ENCODE data around the gene ADD1. TPM values are rescaled to one million over a fixed set of nuclear protein-coding genes. Genes with fewer than 3 reads are reported as not detected.
"Not testable (repeated sequence)": the region's sequence is repeated elsewhere in the genome, so short reads cannot be mapped to it uniquely, and the experiment has no call there.

ADD1 gene
- polyA plus RNA-seq, 1 donor (not counting 4 experiments of a cell fraction or from before 2014, with no cell fraction given), result 109 TPM

DNA sequence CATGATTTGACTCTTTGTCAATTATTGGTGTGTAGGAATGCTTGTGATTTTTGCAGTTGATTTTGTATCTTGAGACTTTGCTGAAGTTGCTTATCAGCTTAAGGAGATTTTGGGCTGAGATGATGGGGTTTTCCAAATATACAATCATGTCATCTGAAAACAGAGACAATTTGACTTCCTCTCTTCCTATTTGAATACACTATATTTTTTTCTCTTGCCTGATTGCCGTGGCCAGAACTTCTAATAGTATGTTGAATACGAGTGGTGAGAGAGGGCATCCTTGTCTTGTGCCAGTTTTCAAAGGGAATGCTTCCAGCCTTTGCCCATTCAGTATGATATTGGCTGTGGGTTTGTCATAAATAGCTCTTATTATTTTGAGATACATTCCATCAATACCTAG, 74.7 kb downstream of the ADD1 start:
- H3K27me3 ChIP-seq (ENCODE audit: control insufficient read depth, extremely low read depth, insufficient read depth, low read length); DNase-seq (ENCODE audit: low read depth, low spot score); H3K9me3 ChIP-seq (ENCODE audit: control insufficient read depth, low read depth, low read length); H3K9ac ChIP-seq (ENCODE audit: control insufficient read depth, extremely low read depth, insufficient read depth, low read length); dilution Hi-C loops (cut with MboI; ENCODE audit: extremely low pct_ligation_motif_present, low sequenced_read_pairs); H3K9me1 ChIP-seq (ENCODE audit: control insufficient read depth, extremely low read depth, insufficient read depth, low read length); H3K79me2 ChIP-seq (ENCODE audit: control insufficient read depth, insufficient read depth, low read length); H3K4me2 ChIP-seq (ENCODE audit: control insufficient read depth, extremely low read depth, insufficient read depth, low read depth, low read length); H3K4me3 ChIP-seq (ENCODE audit: control insufficient read depth in 2 of 3, extremely low read depth in 1 of 3, insufficient read depth in 2 of 3, low read depth in 1 of 3, low read length in 3 of 3); H4K20me1 ChIP-seq (ENCODE audit: control insufficient read depth, extremely low read depth, insufficient read depth, low read length); H3K27ac ChIP-seq (ENCODE audit: control insufficient read depth, insufficient read depth, low read length); FAIRE-seq; H3K4me1 ChIP-seq (ENCODE audit: control insufficient read depth, extremely low read depth, insufficient read depth, low read length); H2AFZ ChIP-seq (ENCODE audit: control insufficient read depth, low read length): not testable (repeated sequence)
- H3K36me3 ChIP-seq (ENCODE audit: control insufficient read depth in 2 of 2, extremely low read depth in 1 of 2, insufficient read depth in 2 of 2, low read length in 2 of 2), result peaks cover 11 to 14% of the 10 kb centered on the region in 2 experiments

DNA sequence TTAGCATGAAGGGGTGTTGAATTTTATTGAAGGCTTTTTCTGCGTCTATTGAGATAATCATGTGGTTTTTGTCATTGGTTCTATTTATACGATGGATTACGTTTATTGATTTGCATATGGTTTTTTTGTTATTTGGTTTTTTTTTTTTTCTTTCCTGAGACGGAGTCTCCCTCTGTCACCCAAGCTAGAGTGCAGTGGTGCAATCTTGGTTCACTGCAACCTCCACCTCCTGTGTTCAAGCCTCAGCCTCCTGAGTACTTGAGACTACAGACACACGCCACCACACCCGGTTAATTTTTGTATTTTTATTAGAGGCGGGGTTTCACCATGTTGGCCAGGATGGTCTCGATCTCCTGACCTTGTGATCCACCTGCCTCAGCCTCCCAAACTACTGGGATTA, 75.1 kb downstream of the ADD1 start:
- FAIRE-seq; H3K79me2 ChIP-seq (ENCODE audit: control insufficient read depth, insufficient read depth, low read length); H3K9ac ChIP-seq (ENCODE audit: control insufficient read depth, extremely low read depth, insufficient read depth, low read length); dilution Hi-C loops (cut with MboI; ENCODE audit: extremely low pct_ligation_motif_present, low sequenced_read_pairs); H3K9me1 ChIP-seq (ENCODE audit: control insufficient read depth, extremely low read depth, insufficient read depth, low read length); H3K4me2 ChIP-seq (ENCODE audit: control insufficient read depth, extremely low read depth, insufficient read depth, low read depth, low read length); H2AFZ ChIP-seq (ENCODE audit: control insufficient read depth, low read length); DNase-seq (ENCODE audit: low read depth, low spot score); H3K4me1 ChIP-seq (ENCODE audit: control insufficient read depth, extremely low read depth, insufficient read depth, low read length); H3K27ac ChIP-seq (ENCODE audit: control insufficient read depth, insufficient read depth, low read length); H3K27me3 ChIP-seq (ENCODE audit: control insufficient read depth, extremely low read depth, insufficient read depth, low read length); H4K20me1 ChIP-seq (ENCODE audit: control insufficient read depth, extremely low read depth, insufficient read depth, low read length); H3K4me3 ChIP-seq (ENCODE audit: control insufficient read depth in 2 of 3, extremely low read depth in 1 of 3, insufficient read depth in 2 of 3, low read depth in 1 of 3, low read length in 3 of 3); H3K9me3 ChIP-seq (ENCODE audit: control insufficient read depth, low read depth, low read length): not testable (repeated sequence)
- H3K36me3 ChIP-seq (ENCODE audit: control insufficient read depth in 2 of 2, extremely low read depth in 1 of 2, insufficient read depth in 2 of 2, low read length in 2 of 2), result peaks cover 7 to 12% of the 10 kb centered on the region in 2 experiments

DNA sequence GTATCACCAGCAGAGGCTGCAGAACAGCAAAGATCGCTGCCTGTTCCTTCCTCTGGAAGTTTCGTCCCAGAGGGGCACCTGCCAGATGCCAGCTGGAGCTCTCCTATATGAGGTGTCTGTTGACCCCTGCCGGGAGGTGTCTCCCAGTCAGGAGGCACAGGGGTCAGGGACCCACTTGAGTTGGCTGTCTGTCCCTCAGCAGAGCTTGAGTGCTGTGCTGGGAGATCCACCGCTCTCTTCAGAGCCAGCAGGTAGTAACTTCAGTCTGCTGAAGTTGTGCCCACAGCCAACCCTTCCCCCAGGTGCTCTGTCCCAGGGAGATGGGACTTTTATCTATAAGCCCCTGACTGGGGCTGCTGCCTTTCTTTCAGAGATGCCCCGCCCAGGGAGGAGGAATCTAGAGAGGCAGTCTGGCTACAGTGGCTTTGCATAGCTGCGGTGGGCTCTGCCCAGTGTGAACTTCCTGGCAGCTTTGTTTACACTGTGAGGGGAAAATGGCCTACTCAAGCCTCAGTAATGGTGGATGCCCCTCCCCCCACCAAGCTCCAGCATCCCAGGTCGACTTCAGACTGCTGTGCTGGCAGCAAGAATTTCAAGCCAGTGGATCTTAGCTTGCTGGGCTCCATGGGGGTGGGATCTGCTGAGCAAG, 78.9 kb downstream of the ADD1 start:
- H3K9me1 ChIP-seq (ENCODE audit: control insufficient read depth, extremely low read depth, insufficient read depth, low read length); dilution Hi-C loops (cut with MboI; ENCODE audit: extremely low pct_ligation_motif_present, low sequenced_read_pairs); H2AFZ ChIP-seq (ENCODE audit: control insufficient read depth, low read length); H3K9me3 ChIP-seq (ENCODE audit: control insufficient read depth, low read depth, low read length); H4K20me1 ChIP-seq (ENCODE audit: control insufficient read depth, extremely low read depth, insufficient read depth, low read length); H3K4me3 ChIP-seq (ENCODE audit: control insufficient read depth in 2 of 3, extremely low read depth in 1 of 3, insufficient read depth in 2 of 3, low read depth in 1 of 3, low read length in 3 of 3); DNase-seq (ENCODE audit: low read depth, low spot score); H3K79me2 ChIP-seq (ENCODE audit: control insufficient read depth, insufficient read depth, low read length); FAIRE-seq; H3K4me2 ChIP-seq (ENCODE audit: control insufficient read depth, extremely low read depth, insufficient read depth, low read depth, low read length); H3K27me3 ChIP-seq (ENCODE audit: control insufficient read depth, extremely low read depth, insufficient read depth, low read length); H3K9ac ChIP-seq (ENCODE audit: control insufficient read depth, extremely low read depth, insufficient read depth, low read length); H3K27ac ChIP-seq (ENCODE audit: control insufficient read depth, insufficient read depth, low read length): not testable (repeated sequence)
- Histone ChIP-seq H3K4me1 (ENCODE audit: control insufficient read depth, extremely low read depth, insufficient read depth, low read length) (peaks cover 11% of the 10 kb centered on the region), H3K36me3 (ENCODE audit: control insufficient read depth in 2 of 2, extremely low read depth in 1 of 2, insufficient read depth in 2 of 2, low read length in 2 of 2) (peaks cover 15 to 16% of the 10 kb centered on the region in 2 experiments)
